Liver (tissue), 9 donors: ENCODE data around the gene CPNE5. TPM values are rescaled to one million over a fixed set of nuclear protein-coding genes. Genes with fewer than 3 reads are reported as not detected.

Source experiments
- DNase-seq: peaks from one replicate; pipeline ENCODE4 v3.0.0-alpha.2; 2017; ENCODE audit warnings: low spot score
- H3K27ac ChIP-seq, 2 donors: one replicate each; pipeline ENCODE4 v1.7.0; 2013; ENCODE audit warnings: inconsistent platforms in 2 of 2, low read length in 2 of 2, control low read depth in 1 of 2, low read depth in 1 of 2, mild to moderate bottlenecking in 1 of 2
- H3K27me3 ChIP-seq, 4 donors: one replicate each; pipeline versions ENCODE4 v1.6.1 to v1.7.0; 2013; ENCODE audit warnings: low read length in 3 of 4, inconsistent platforms in 1 of 4, mild to moderate bottlenecking in 1 of 4, moderate library complexity in 1 of 4; ENCODE audit not compliant: control insufficient read depth in 4 of 4, insufficient read depth in 4 of 4
- H3K36me3 ChIP-seq, 4 donors: one replicate each; pipeline versions ENCODE4 v1.6.1 to v1.7.0; 2013; ENCODE audit warnings: low read length in 3 of 4, mild to moderate bottlenecking in 3 of 4, low read depth in 1 of 4, moderate library complexity in 1 of 4; ENCODE audit not compliant: control insufficient read depth in 4 of 4, insufficient read depth in 3 of 4
- H3K4me1 ChIP-seq, 4 donors: one replicate each; pipeline versions ENCODE4 v1.6.1 to v1.7.0; 2013; ENCODE audit warnings: low read length in 3 of 4, mild to moderate bottlenecking in 3 of 4, moderate library complexity in 1 of 4; ENCODE audit not compliant: control insufficient read depth in 4 of 4, insufficient read depth in 4 of 4
- H3K4me3 ChIP-seq, 3 donors: one replicate each; pipeline versions ENCODE4 v1.6.1 to v1.7.0; 2013; ENCODE audit warnings: low read length in 3 of 3, control low read depth in 1 of 3, low read depth in 1 of 3, mild to moderate bottlenecking in 1 of 3
- H3K9ac ChIP-seq, 2 donors: one replicate each; pipeline ENCODE4 v1.7.0; 2013; ENCODE audit warnings: low read length in 2 of 2, mild to moderate bottlenecking in 2 of 2, moderate library complexity in 2 of 2, control low read depth in 1 of 2, low read depth in 1 of 2
- H3K9me3 ChIP-seq, 4 donors: one replicate each; pipeline versions ENCODE4 v1.6.1 to v1.7.0; 2013; ENCODE audit warnings: low read length in 3 of 4; ENCODE audit not compliant: control insufficient read depth in 4 of 4
- EGR1 ChIP-seq, 2 donors: IDR thresholded peaks; 2 replicates each; pipeline ENCODE4 v1.6.1; 2016 to 2018; ENCODE audit warnings: antibody characterized with exemption in 2 of 2, low read depth in 2 of 2
- FOXA1 ChIP-seq: IDR thresholded peaks from 2 replicates; pipeline ENCODE4 v1.6.1; 2016; ENCODE audit warnings: antibody characterized with exemption
- FOXA2 ChIP-seq: IDR thresholded peaks from 2 replicates; pipeline ENCODE4 v1.6.1; 2016; ENCODE audit warnings: antibody characterized with exemption
- GABPA ChIP-seq, 2 donors: IDR thresholded peaks in 1 of 2; conservative IDR thresholded peaks in 1 of 2; 2 replicates each; pipeline ENCODE4 v1.6.1; 2016; ENCODE audit warnings: antibody characterized with exemption in 2 of 2, mild to moderate bottlenecking in 1 of 2, moderate library complexity in 1 of 2
- HNF4A ChIP-seq, 2 donors: conservative IDR thresholded peaks; 2 replicates each; pipeline ENCODE4 v1.6.1; 2016; ENCODE audit warnings: antibody characterized with exemption in 2 of 2, mild to moderate bottlenecking in 2 of 2
- HNF4G ChIP-seq: IDR thresholded peaks from 2 replicates; pipeline ENCODE4 v1.6.1; 2016; ENCODE audit warnings: antibody characterized with exemption
- JUND ChIP-seq, 2 donors: IDR thresholded peaks; 2 replicates each; pipeline ENCODE4 v1.6.1; 2016; ENCODE audit warnings: antibody characterized with exemption in 2 of 2
- NR2F2 ChIP-seq: IDR thresholded peaks from 2 replicates; pipeline ENCODE4 v1.6.1; 2016; ENCODE audit warnings: antibody characterized with exemption
- RAD21 ChIP-seq, 2 donors: IDR thresholded peaks; 2 replicates each; pipeline ENCODE4 v1.6.1; 2016; ENCODE audit warnings: antibody characterized with exemption in 2 of 2, mild to moderate bottlenecking in 2 of 2
- RXRA ChIP-seq, 2 donors: IDR thresholded peaks; 2 replicates each; pipeline ENCODE4 v1.6.1; 2017 to 2018; ENCODE audit warnings: antibody characterized with exemption in 2 of 2, mild to moderate bottlenecking in 1 of 2
- SP1 ChIP-seq: IDR thresholded peaks from 2 replicates; pipeline ENCODE4 v1.6.1; 2018; ENCODE audit warnings: antibody characterized with exemption, mild to moderate bottlenecking
- TAF1 ChIP-seq: conservative IDR thresholded peaks from 2 replicates; pipeline ENCODE4 v1.6.1; 2016; ENCODE audit warnings: antibody characterized with exemption, mild to moderate bottlenecking
- YY1 ChIP-seq: IDR thresholded peaks from 2 replicates; pipeline ENCODE4 v1.6.1; 2016; ENCODE audit warnings: antibody characterized with exemption, mild to moderate bottlenecking
- WGBS: extraction: QIAGEN DNeasy Blood & Tissue Kit; methylation state at CpG from one replicate; pipeline ENCODE4 v1.1.7; 2013; 5-methylcytosine and 5-hydroxymethylcytosine counted together
- polyA plus RNA-seq, 2 donors: library from polyadenylated mRNA; stranded (reverse) in 1 of 2; unstranded in 1 of 2; fragments of 200-250 nt in 1 of 2; fragments of >200 nt in 1 of 2; fragmentation: Nextera tagmentation in 1 of 2; extraction: Ambion mirVana in 1 of 2; gene quantifications; one replicate each; pipeline versions ENCODE4 v1.2.1 to v1.2.3, GENCODE V29; 2013 to 2015
- total RNA-seq, 2 donors: library from RNA; depleted of rRNA; stranded (reverse); fragments of >200 nt; gene quantifications; one replicate each; pipeline ENCODE4 v1.2.3, GENCODE V29; 2014
- TF ChIP-seq, protein P1 (sequence below): IDR thresholded peaks from 2 replicates; pipeline ENCODE4 v1.6.1; 2016; ENCODE audit warnings: antibody characterized with exemption, mild to moderate bottlenecking
- TF ChIP-seq, protein P2 (sequence below): IDR thresholded peaks from 2 replicates; pipeline ENCODE4 v1.6.1; 2016; ENCODE audit warnings: antibody characterized with exemption
- TF ChIP-seq, protein P3 (sequence below): fragments of 150-350 bp; IDR thresholded peaks from 2 replicates; pipeline ENCODE4 v1.5.1; 2017; ENCODE audit warnings: improper control_type of control experiment, low read depth, low read length; ENCODE audit not compliant: missing input control
- TF ChIP-seq, protein P4 (sequence below): IDR thresholded peaks from 2 replicates; pipeline ENCODE4 v1.6.1; 2016; ENCODE audit warnings: antibody characterized with exemption
- TF ChIP-seq, protein P5 (sequence below): IDR thresholded peaks from 2 replicates; pipeline ENCODE4 v1.6.1; 2016; ENCODE audit warnings: antibody characterized with exemption
- donor health status: healthy.
- donor health status: healthy.
- donor health status: healthy.
- donor health status: healthy.
- donor health status: healthy.

CPNE5 gene
- total and polyA plus RNA-seq, 4 donors = 0.24 to 1.1 (median 0.44) TPM

DNA sequence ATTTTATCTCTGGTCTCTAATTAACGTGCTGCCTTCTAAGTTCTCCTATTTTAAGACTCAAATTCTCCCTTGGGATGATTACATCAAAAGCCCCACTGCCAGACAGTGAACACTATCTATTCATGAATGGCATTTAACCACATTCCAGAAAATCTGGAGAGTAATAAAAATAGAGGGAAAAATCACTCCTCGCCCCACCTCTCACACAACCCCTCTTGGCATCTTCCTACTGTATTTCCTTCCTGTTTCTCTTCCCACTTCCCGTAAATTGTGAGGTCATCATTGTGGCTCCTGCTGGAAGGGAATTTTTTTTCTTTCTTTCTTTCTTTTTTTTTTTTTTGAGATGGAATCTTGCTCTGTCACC is 110.1 kb downstream of the CPNE5 start (continued):
- no peak for TF ChIP-seq TAF1
- no peak for TF ChIP-seq GABPA (IDR thresholded peaks at IDR 0.05 in 1 of 2, conservative IDR thresholded peaks at IDR 0.05 in 1 of 2)
- no peak for TF ChIP-seq EGR1 (IDR thresholded peaks at IDR 0.05; ENCODE audit: low read depth in 2 of 2)
- TF ChIP-seq RAD21 (IDR thresholded peaks at IDR 0.05) = no peak
- TF ChIP-seq NR2F2 = no peak
- no peak for TF ChIP-seq FOXA2
- no peak for TF ChIP-seq SP1
- no peak for TF ChIP-seq RXRA (IDR thresholded peaks at IDR 0.05)

DNA sequence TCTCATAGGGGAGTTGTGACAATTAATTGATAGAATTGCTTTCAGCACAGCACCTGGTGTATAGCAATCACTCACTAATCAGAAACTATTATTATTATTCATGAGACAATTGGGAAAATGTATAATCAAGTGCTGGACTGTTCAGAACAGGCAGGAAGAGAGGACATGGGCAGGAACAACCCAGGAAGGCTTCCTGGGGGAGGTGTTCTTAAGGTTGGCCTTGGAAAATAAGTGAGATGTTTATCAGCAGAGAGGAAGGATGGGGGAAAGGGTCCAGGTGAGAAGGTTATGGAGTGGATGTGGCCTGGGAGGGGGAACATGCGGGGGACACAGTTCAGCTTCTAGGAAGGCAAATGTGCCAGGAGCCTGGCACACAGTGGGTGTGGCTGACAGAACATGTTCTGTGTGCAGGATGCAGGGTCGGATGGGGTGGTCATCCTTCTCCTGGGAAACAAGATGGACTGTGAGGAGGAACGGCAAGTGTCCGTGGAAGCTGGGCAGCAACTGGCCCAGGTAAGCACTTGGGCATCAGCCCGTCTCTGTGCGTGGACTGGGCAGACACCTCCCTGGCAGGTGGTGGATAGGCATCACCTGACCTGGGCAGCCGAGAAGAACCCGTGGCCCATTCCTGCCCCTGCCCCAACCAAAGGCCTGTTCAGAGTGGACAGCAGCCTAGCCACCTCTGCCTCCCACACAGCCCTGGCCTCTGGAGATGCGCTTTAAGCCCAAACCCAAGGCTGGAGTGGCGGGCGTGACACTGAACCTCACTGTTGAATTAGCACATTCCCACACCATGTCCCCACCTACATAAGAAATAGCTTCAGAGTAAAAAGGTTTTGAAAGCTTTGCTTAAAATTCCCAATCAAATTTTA is 110.7 kb downstream of the CPNE5 start:
- no peaks in the 10 kb centered on the region for H3K27me3 ChIP-seq
- no peaks in the 10 kb centered on the region for H3K36me3 ChIP-seq
- 89% methylated on average over 11 of the region's 11 CpGs for WGBS
- H3K9me3 ChIP-seq = no peaks in the 10 kb centered on the region
- no peak overlapping the region for H3K9ac ChIP-seq
- H3K4me3 ChIP-seq = no peak overlapping the region
- no peak overlapping the region for H3K27ac ChIP-seq
- DNase-seq = no peak
- H3K4me1 ChIP-seq = no peaks in the 10 kb centered on the region
- TF ChIP-seq, protein P1, sequence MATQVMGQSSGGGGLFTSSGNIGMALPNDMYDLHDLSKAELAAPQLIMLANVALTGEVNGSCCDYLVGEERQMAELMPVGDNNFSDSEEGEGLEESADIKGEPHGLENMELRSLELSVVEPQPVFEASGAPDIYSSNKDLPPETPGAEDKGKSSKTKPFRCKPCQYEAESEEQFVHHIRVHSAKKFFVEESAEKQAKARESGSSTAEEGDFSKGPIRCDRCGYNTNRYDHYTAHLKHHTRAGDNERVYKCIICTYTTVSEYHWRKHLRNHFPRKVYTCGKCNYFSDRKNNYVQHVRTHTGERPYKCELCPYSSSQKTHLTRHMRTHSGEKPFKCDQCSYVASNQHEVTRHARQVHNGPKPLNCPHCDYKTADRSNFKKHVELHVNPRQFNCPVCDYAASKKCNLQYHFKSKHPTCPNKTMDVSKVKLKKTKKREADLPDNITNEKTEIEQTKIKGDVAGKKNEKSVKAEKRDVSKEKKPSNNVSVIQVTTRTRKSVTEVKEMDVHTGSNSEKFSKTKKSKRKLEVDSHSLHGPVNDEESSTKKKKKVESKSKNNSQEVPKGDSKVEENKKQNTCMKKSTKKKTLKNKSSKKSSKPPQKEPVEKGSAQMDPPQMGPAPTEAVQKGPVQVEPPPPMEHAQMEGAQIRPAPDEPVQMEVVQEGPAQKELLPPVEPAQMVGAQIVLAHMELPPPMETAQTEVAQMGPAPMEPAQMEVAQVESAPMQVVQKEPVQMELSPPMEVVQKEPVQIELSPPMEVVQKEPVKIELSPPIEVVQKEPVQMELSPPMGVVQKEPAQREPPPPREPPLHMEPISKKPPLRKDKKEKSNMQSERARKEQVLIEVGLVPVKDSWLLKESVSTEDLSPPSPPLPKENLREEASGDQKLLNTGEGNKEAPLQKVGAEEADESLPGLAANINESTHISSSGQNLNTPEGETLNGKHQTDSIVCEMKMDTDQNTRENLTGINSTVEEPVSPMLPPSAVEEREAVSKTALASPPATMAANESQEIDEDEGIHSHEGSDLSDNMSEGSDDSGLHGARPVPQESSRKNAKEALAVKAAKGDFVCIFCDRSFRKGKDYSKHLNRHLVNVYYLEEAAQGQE = no peak
- TF ChIP-seq EGR1 (IDR thresholded peaks at IDR 0.05; ENCODE audit: low read depth in 2 of 2) (no peak), YY1 (no peak), FOXA2 (no peak), NR2F2 (no peak), JUND (IDR thresholded peaks at IDR 0.05) (no peak), HNF4G (no peak)
- TF ChIP-seq, protein P2, sequence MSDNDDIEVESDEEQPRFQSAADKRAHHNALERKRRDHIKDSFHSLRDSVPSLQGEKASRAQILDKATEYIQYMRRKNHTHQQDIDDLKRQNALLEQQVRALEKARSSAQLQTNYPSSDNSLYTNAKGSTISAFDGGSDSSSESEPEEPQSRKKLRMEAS = no peak
- TF ChIP-seq, protein P3, sequence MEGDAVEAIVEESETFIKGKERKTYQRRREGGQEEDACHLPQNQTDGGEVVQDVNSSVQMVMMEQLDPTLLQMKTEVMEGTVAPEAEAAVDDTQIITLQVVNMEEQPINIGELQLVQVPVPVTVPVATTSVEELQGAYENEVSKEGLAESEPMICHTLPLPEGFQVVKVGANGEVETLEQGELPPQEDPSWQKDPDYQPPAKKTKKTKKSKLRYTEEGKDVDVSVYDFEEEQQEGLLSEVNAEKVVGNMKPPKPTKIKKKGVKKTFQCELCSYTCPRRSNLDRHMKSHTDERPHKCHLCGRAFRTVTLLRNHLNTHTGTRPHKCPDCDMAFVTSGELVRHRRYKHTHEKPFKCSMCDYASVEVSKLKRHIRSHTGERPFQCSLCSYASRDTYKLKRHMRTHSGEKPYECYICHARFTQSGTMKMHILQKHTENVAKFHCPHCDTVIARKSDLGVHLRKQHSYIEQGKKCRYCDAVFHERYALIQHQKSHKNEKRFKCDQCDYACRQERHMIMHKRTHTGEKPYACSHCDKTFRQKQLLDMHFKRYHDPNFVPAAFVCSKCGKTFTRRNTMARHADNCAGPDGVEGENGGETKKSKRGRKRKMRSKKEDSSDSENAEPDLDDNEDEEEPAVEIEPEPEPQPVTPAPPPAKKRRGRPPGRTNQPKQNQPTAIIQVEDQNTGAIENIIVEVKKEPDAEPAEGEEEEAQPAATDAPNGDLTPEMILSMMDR = no peak

DNA sequence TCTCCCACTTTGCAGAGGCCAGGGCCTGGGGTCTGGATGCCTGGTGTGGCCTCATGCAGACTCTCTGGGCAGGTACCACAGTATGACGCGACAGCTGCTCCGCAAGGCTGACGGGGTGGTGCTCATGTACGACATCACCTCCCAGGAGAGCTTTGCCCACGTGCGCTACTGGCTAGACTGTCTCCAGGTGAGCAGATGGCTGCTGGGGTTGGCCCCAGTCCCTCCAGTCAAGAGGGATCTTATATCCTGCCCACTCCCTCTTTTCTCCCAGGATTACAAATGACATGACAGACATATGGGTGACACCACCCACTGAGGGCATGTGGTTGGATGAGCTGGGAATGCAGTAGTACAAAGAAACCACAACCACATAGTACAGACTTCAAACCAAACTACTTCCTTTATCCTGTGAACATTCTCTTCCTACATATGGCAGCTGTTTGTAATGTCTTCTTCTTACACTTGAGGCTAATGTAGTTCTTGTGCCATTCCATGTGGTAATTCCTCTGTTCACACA is 111.7 kb downstream of the CPNE5 start:
- WGBS = 92% methylated on average over 7 of the region's 7 CpGs
- no peak for TF ChIP-seq FOXA1
- TF ChIP-seq, protein P4, sequence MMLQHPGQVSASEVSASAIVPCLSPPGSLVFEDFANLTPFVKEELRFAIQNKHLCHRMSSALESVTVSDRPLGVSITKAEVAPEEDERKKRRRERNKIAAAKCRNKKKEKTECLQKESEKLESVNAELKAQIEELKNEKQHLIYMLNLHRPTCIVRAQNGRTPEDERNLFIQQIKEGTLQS = no peak
- TF ChIP-seq, protein P2 = no peak
- TF ChIP-seq YY1 = no peak
- no peak for TF ChIP-seq EGR1 (IDR thresholded peaks at IDR 0.05; ENCODE audit: low read depth in 2 of 2)
- TF ChIP-seq, protein P3 = no peak
- TF ChIP-seq, protein P5, sequence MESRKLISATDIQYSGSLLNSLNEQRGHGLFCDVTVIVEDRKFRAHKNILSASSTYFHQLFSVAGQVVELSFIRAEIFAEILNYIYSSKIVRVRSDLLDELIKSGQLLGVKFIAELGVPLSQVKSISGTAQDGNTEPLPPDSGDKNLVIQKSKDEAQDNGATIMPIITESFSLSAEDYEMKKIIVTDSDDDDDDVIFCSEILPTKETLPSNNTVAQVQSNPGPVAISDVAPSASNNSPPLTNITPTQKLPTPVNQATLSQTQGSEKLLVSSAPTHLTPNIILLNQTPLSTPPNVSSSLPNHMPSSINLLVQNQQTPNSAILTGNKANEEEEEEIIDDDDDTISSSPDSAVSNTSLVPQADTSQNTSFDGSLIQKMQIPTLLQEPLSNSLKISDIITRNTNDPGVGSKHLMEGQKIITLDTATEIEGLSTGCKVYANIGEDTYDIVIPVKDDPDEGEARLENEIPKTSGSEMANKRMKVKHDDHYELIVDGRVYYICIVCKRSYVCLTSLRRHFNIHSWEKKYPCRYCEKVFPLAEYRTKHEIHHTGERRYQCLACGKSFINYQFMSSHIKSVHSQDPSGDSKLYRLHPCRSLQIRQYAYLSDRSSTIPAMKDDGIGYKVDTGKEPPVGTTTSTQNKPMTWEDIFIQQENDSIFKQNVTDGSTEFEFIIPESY = no peak
- TF ChIP-seq HNF4A (conservative IDR thresholded peaks at IDR 0.05) = no peak
- TF ChIP-seq NR2F2 = no peak
- no peak for TF ChIP-seq SP1
- no peak for TF ChIP-seq GABPA (IDR thresholded peaks at IDR 0.05 in 1 of 2, conservative IDR thresholded peaks at IDR 0.05 in 1 of 2)
- TF ChIP-seq HNF4G = no peak
- TF ChIP-seq FOXA2 = no peak
- TF ChIP-seq RAD21 (IDR thresholded peaks at IDR 0.05) = no peak
- no peak overlapping the region for H3K27ac ChIP-seq

More for the DNA sequence above, 111.7 kb downstream of the CPNE5 start:
- Histone ChIP-seq H3K9me3 (no peaks in the 10 kb centered on the region), H3K36me3 (no peaks in the 10 kb centered on the region), H3K9ac (no peak overlapping the region), H3K27me3 (no peaks in the 10 kb centered on the region), H3K4me1 (no peaks in the 10 kb centered on the region), H3K4me3 (no peak overlapping the region)
- no peak for DNase-seq
